H1 (cell line): ENCODE measurements around the gene SLC27A2. TPM values are rescaled to one million over a fixed set of nuclear protein-coding genes. Genes with fewer than 3 reads are reported as not detected.

Experiments used
- EGR1 ChIP-seq: IDR thresholded peaks from 2 replicates; pipeline ENCODE4 v1.6.1; 2011; ENCODE audit warnings: low read depth, low read length, borderline replicate concordance
- GABPA ChIP-seq: IDR thresholded peaks from 2 replicates; pipeline ENCODE4 v1.6.1; 2011; ENCODE audit warnings: mild to moderate bottlenecking, low read length, moderate library complexity, borderline replicate concordance; ENCODE audit not compliant: insufficient read depth
- GTF2F1 ChIP-seq: IDR thresholded peaks from 2 replicates; pipeline ENCODE4 v1.6.1; 2012; ENCODE audit warnings: low read depth, low read length, improper control_type of control experiment, borderline replicate concordance
- HDAC2 ChIP-seq, 2 experiments: fragments of 300-600 bp in 1 of 2; sonication (generic) in 1 of 2; IDR thresholded peaks; 2 replicates each; pipeline ENCODE4 v1.6.1; 2011 to 2012; ENCODE audit warnings: low read depth in 2 of 2, low read length in 2 of 2, mild to moderate bottlenecking in 2 of 2, moderate library complexity in 2 of 2, borderline replicate concordance in 1 of 2, inconsistent platforms in 1 of 2
- POLR2AphosphoS5 ChIP-seq: IDR thresholded peaks from 2 replicates; pipeline ENCODE4 v1.6.1; 2011; ENCODE audit warnings: low read depth, low read length
- POU5F1 ChIP-seq: IDR thresholded peaks from 2 replicates; pipeline ENCODE4 v1.6.1; 2011; ENCODE audit warnings: low read depth, mild to moderate bottlenecking, low read length, moderate library complexity
- RBBP5 ChIP-seq: IDR thresholded peaks from 2 replicates; pipeline ENCODE4 v1.7.1; 2012; ENCODE audit warnings: low read depth, mild to moderate bottlenecking, inconsistent platforms, low read length, moderate library complexity, borderline replicate concordance
- SRF ChIP-seq: IDR thresholded peaks from 2 replicates; pipeline ENCODE4 v1.6.1; 2011; ENCODE audit warnings: mild to moderate bottlenecking, low read depth, low read length, moderate library complexity
- SUZ12 ChIP-seq: fragments of 200-600 bp; sonication (generic); IDR thresholded peaks from 2 replicates; pipeline ENCODE4 v1.6.1; 2012; ENCODE audit warnings: mild to moderate bottlenecking, inconsistent platforms, low read length, moderate library complexity, mixed read lengths
- YY1 ChIP-seq: IDR thresholded peaks from 2 replicates; pipeline ENCODE4 v1.6.1; 2011; ENCODE audit warnings: low read depth, mild to moderate bottlenecking, low read length
- polyA plus RNA-seq, 7 experiments: library from polyadenylated mRNA; depleted of rRNA in 3 of 7; stranded (reverse) in 5 of 7; unstranded in 2 of 7; fragments of >200 nt in 5 of 7; fragments of 200-250 nt in 2 of 7; gene quantifications; 1 replicate in 5 of 7; 2 replicates in 1 of 7; 4 replicates in 1 of 7; pipeline versions ENCODE4 v1.2.1 to v1.2.3, GENCODE V29; 2011 to 2013; ENCODE audit warnings: missing spikeins in 2 of 7, mixed read lengths in 2 of 7
- total RNA-seq: library from RNA; stranded (reverse); fragmentation: NEBNext Ultra II Directional; extraction: Animal tissue kit (Norgen Biotek cat#: 25700); gene quantifications from 2 replicates; pipeline ENCODE4 v1.2.1, GENCODE V29; 2021
- TF ChIP-seq, protein P1 (sequence below): fragments of 300-600 bp; sonication (generic); IDR thresholded peaks from 2 replicates; pipeline ENCODE4 v1.7.1; 2012; ENCODE audit warnings: low read length, moderate library complexity, mild to moderate bottlenecking, inconsistent platforms; ENCODE audit not compliant: insufficient replicate concordance

The SLC27A2 gene
- total and polyA plus RNA-seq, 2 of the 8 experiments (the other 6 are each of a cell fraction or from before 2014, with no cell fraction given) = 5.6 to 5.8 TPM

DNA sequence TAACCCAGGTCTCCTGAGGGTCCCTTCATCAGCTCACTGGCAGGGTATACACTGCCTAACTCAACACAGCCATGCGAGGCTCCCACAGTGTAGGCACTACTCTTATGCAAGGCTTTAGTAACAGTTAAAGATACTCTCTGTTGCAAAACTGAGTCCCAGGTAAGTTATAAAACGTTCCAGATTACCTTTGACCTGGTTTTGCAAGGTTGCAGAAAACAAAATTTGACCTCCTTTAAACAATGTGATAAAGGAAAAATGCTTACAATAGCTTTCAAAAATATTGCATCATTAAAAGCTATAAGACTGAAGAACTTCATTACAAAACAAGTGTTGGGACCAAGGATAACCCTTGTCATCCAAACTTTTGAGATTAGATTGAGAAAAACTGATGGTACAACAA lies 5.5 kb downstream of the SLC27A2 start (continued):
- TF ChIP-seq, protein P1, sequence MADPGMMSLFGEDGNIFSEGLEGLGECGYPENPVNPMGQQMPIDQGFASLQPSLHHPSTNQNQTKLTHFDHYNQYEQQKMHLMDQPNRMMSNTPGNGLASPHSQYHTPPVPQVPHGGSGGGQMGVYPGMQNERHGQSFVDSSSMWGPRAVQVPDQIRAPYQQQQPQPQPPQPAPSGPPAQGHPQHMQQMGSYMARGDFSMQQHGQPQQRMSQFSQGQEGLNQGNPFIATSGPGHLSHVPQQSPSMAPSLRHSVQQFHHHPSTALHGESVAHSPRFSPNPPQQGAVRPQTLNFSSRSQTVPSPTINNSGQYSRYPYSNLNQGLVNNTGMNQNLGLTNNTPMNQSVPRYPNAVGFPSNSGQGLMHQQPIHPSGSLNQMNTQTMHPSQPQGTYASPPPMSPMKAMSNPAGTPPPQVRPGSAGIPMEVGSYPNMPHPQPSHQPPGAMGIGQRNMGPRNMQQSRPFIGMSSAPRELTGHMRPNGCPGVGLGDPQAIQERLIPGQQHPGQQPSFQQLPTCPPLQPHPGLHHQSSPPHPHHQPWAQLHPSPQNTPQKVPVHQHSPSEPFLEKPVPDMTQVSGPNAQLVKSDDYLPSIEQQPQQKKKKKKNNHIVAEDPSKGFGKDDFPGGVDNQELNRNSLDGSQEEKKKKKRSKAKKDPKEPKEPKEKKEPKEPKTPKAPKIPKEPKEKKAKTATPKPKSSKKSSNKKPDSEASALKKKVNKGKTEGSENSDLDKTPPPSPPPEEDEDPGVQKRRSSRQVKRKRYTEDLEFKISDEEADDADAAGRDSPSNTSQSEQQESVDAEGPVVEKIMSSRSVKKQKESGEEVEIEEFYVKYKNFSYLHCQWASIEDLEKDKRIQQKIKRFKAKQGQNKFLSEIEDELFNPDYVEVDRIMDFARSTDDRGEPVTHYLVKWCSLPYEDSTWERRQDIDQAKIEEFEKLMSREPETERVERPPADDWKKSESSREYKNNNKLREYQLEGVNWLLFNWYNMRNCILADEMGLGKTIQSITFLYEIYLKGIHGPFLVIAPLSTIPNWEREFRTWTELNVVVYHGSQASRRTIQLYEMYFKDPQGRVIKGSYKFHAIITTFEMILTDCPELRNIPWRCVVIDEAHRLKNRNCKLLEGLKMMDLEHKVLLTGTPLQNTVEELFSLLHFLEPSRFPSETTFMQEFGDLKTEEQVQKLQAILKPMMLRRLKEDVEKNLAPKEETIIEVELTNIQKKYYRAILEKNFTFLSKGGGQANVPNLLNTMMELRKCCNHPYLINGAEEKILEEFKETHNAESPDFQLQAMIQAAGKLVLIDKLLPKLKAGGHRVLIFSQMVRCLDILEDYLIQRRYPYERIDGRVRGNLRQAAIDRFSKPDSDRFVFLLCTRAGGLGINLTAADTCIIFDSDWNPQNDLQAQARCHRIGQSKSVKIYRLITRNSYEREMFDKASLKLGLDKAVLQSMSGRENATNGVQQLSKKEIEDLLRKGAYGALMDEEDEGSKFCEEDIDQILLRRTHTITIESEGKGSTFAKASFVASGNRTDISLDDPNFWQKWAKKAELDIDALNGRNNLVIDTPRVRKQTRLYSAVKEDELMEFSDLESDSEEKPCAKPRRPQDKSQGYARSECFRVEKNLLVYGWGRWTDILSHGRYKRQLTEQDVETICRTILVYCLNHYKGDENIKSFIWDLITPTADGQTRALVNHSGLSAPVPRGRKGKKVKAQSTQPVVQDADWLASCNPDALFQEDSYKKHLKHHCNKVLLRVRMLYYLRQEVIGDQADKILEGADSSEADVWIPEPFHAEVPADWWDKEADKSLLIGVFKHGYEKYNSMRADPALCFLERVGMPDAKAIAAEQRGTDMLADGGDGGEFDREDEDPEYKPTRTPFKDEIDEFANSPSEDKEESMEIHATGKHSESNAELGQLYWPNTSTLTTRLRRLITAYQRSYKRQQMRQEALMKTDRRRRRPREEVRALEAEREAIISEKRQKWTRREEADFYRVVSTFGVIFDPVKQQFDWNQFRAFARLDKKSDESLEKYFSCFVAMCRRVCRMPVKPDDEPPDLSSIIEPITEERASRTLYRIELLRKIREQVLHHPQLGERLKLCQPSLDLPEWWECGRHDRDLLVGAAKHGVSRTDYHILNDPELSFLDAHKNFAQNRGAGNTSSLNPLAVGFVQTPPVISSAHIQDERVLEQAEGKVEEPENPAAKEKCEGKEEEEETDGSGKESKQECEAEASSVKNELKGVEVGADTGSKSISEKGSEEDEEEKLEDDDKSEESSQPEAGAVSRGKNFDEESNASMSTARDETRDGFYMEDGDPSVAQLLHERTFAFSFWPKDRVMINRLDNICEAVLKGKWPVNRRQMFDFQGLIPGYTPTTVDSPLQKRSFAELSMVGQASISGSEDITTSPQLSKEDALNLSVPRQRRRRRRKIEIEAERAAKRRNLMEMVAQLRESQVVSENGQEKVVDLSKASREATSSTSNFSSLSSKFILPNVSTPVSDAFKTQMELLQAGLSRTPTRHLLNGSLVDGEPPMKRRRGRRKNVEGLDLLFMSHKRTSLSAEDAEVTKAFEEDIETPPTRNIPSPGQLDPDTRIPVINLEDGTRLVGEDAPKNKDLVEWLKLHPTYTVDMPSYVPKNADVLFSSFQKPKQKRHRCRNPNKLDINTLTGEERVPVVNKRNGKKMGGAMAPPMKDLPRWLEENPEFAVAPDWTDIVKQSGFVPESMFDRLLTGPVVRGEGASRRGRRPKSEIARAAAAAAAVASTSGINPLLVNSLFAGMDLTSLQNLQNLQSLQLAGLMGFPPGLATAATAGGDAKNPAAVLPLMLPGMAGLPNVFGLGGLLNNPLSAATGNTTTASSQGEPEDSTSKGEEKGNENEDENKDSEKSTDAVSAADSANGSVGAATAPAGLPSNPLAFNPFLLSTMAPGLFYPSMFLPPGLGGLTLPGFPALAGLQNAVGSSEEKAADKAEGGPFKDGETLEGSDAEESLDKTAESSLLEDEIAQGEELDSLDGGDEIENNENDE = no peak
- TF ChIP-seq YY1 (no peak), SUZ12 (no peak), SRF (no peak), POLR2AphosphoS5 (no peak), HDAC2 (IDR thresholded peaks at IDR 0.05; ENCODE audit: borderline replicate concordance in 1 of 2, low read depth in 2 of 2, low read length in 2 of 2) (no peak), POU5F1 (no peak), RBBP5 (no peak), GTF2F1 (no peak), GABPA (no peak), EGR1 (no peak)
